GM19193 (cell line): ENCODE data around the gene CRABP2.

ENCODE experiments used
- POLR2A ChIP-seq: IDR thresholded peaks from 4 replicates; pipeline ENCODE4 v1.6.1; 2011; ENCODE audit not compliant: insufficient read depth, insufficient read length; ENCODE audit errors: extremely low read depth

Gene CRABP2

DNA sequence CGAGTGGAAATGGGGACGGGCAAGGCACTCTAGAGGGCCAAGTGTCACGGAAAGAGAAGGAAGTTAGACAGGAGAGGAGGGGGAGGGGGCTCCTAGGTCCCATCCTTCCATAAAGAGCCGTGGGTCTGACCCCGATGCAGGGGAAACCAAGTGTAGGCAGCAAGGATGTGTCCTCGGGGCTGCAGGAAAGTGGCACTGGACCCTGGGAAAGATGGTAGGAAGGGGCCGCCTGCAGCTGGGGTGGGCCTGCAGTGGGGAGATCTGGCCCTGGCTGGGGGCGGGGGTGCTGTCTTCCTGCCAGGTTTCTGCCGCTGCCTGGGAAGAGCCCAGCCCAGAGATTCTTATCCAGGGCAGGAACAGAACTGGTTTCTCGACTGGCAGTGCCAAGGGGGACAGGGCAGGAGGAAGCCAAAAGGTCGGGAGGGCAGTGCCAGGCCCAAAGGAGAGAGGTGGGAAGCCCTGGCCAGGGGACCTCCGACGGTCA is 12.9 kb downstream of the CRABP2 start:
- no peak for TF ChIP-seq POLR2A

DNA sequence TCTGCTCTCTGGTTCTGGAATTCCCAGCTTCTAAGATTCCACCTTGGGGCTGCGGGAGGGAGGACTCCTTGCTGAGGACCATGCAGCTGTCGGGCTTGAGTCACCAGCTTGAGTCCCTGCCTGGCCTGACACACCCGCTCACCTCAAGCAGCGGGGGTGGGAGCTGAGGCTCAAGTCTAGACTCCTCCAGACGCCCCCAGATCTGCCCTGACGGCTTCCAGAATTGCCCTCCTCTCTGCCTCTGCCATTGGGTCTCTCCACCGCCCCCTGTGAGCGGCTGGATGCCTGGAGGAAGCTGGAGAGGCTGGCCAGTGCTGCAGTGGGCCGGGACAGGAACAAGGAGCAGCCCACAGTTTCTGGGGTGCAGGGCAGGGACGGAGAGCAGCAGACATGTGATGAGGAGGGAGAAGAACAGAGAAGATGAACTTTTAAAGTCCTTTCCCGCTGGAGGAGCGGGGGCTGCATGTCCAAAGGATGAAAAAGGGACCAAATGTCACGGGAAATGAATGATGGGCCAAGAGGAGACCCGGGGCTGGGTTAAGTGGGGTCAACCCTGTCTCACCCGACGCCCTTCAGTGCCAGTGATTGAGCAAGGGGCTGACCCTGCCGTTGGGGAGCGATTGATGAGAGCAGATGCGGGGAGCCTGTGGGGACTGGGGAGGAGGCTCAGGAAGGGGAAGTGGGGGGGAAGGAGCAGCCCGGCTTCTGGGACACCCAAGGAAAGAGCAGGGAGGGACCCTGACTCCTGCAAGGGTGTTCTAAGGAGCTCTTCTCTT is 13.5 kb downstream of the CRABP2 start:
- no peak for TF ChIP-seq POLR2A

DNA sequence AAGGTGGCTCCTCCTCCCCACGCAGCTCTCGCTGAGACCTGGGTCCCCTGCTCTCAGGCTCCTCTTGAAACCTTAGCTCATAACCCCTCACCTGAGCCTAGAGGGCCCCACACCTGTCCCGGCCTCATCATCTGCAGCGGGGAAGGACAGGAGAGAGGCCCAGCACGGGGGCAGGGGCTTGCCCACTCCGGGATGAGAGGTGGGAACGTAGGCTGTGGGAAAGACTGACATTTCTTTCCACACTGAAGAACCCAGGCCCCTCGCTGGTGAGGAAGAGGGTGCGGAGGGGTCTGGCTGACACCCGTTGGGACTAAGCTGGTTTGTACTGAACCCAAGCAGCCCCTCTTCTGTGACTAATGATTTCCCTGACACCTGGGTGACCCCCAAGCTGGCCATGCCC is 14.2 kb downstream of the CRABP2 start:
- no peak for TF ChIP-seq POLR2A

DNA sequence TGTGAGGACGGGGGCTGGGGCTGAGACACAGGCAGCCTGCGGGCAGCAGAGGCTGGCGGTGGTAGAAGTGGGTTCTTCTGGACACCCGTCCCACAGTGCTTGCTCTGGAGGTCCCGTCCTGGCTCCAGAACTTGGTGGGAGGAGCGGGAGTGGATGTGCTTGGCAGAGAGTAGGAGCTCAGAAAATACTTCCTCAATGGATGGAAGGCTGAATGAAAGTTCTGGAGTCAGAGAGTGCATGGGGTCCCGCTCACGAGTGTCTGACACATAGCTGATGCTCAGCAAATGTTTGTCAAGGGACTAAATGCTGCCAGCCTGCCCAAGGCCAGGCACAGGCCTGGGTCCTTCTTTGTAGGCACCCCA is 14.7 kb downstream of the CRABP2 start:
- no peak for TF ChIP-seq POLR2A

DNA sequence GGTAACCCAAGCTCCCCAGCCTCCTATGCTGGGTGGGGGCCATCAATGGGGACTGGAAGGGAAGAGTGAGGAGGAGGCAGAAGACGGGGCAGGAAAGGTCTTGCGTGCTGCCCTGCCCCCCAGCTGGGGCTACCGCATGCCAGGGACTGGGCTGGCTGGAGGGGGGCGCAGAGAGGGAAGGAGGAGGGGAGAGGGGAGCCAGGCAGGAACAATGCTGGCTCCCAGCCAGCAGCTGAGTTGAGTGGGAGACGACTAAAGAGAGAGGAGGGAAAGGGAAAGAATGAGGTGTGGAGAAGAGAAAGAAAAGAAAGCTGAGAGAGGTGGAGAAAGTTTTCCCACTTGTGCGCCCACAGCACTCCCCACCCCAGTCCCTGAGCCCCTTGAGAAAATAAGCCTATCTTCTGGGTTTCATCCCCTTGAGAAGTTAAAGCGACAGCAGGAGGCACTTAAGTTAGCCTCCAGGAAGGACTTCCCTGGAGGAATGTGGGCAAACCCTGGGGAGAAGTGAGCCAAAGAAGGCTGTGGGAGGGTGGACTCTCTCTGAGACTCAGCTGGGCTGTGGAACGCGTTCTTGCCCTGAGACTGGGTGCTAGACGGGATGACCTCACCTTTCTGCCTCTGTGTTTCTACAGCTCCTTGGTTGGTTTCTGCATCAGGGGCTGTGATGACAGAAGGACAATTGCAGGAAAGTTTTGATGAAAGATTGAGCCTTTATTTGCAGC is 15.3 kb downstream of the CRABP2 start:
- TF ChIP-seq POLR2A = no peak

DNA sequence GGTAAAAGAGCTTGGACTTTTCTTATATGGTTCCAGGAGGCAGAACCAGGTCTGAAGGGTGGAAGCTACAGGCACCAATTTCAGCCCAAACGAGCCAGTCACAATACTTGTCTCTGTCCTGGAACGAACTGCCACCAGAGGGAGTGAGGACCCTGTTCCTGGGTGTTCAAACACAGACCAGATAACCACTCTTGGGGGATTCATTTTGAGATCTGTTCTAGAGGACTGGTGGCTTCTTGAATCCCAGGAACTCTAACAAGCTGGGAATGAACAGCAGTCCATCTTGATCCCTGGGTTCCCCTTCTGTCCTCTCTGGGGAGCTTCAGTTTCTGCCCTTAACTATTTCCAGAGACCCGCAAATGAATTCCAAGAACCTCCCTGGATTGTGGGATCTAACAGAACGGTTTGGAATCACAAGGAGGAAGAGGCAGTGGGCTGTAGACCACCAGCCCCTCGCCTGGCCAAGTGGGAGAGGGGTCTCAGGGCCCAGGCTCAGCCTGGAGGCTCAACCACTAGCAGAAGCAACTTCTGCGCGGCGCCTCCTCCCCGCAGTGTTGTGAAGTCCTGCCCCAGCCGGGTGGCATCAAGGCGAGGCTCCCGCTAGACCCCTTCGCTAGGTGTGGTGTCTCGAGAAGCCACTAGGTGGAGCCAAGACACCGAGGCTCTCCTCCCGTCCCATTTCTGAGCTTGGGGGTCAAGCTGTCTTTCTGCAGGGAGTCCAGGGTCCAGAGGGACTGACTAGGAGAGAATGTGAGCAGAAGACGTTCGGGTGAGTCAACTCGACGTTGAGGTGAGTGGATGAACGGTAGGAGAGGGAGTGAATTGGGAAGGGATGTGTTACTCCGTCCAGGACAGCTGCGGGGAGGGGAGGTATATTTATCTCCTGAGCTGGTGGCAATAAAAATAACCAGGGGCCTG is 16.1 kb downstream of the CRABP2 start:
- no peak for TF ChIP-seq POLR2A

DNA sequence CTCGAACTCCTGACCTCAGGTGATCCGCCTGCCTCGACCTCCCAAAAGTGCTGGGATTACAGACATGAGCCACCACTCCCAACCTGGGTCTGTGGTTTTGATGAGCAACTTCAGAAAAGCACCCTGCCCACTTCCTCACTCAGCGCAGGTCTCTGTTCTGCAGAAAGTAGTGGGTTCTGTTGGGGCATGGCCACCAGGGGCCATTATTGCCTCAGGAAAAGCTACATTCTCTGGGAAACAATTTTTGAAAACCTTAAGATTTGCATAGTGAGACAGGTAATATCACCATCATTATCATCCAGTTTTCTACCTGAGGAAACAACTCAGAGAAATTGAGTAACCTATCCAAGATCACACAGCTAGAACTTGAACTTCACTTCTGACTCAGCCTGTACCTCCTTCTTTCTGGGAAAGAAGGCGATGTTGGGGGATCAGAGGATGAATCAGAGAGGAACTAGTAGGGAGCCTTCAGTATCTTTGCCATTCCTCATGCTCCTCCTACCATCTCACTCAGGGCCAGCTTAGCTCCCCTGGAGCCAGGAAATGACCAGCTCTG is 21.1 kb downstream of the CRABP2 start:
- no peak for TF ChIP-seq POLR2A

DNA sequence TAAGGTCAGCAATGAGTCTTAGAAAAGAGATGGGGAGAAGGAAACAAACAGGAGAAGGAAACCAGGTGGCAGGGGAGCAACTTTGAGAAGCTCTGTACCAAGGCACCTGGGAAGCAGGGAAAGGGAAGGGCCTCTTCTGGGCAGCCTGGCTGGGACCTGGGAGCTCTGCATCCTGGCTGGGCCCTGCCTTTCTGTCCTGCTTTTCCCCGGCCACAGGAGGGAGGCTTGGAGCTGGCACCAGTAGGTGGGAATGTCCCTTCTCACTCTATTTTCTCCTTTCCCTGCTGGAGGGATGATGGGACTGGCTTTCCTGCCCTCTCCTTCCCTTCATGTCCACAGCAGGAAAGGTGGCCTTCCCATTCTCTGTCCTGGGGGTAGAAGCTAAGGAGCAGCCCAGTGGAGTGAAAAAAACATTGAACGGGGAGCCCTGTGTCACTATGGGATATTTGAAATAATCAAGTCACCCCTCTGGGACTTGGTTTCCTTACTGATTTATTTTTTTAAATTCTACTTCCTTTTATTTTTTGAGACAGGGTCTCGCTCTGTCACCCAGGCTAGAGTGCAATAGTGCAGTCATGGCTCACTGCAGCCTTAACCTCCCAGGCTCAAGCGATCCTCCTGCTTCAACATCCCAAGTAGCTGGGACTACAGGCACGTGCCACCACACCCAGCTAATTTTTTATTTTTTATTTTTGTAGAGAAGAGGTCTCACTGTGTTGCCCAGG is 23.1 kb downstream of the CRABP2 start:
- TF ChIP-seq POLR2A = no peak

DNA sequence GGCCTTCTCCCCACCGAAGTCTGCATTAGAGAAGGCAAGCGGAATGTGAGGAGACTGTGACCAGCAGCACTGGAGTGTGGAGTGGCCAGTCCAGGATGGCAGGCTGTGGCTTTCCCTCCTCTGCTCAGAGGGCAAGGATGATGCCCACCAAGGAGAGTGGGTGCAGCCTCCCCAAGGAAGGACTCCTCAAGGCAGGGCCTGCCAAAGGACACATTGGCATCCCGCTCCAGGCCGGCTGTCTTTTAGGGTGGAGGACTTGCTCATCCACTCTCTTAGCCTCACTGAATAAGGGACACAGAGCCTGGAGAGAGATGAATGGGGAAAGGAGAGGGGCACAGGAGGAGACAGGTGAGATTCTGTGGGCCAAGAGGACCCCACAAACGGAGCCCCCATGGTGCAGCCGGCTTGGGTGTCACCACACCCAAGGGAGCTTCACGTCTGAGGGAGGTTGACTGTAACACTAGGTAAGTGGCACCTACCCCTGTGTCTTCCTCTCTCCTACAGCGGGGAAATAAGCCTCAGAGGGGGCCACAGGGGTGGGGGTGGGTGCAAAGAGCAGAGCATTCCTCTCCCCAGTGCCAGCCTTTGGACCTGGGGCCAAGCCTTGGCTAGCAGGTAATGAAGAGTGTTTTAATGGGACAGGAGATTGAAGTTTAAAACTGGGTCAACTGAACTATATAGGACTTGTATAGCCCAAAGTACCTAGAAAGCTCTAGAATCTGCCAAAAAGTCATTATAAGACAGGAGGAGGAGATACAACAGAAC is 24.0 kb downstream of the CRABP2 start:
- no peak for TF ChIP-seq POLR2A

DNA sequence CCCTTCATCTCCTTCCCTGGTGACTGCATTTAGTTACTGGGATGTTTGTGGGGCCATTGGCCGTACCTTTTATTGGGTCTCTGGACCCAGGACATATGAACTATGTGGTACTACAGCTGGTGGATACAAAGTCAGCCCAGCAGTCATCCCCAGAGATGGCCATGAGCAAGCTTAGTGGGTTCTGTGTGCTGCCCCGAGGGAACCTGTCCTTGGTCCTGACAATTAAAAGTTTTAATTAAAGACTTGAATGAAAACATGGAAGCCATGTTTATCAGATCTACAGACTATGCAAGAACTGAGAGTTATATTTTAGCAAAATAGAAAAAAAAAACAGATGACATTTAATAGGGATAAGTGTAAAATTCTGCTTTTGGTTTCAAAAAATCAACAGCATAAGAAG is 25.3 kb downstream of the CRABP2 start:
- TF ChIP-seq POLR2A = no peak

DNA sequence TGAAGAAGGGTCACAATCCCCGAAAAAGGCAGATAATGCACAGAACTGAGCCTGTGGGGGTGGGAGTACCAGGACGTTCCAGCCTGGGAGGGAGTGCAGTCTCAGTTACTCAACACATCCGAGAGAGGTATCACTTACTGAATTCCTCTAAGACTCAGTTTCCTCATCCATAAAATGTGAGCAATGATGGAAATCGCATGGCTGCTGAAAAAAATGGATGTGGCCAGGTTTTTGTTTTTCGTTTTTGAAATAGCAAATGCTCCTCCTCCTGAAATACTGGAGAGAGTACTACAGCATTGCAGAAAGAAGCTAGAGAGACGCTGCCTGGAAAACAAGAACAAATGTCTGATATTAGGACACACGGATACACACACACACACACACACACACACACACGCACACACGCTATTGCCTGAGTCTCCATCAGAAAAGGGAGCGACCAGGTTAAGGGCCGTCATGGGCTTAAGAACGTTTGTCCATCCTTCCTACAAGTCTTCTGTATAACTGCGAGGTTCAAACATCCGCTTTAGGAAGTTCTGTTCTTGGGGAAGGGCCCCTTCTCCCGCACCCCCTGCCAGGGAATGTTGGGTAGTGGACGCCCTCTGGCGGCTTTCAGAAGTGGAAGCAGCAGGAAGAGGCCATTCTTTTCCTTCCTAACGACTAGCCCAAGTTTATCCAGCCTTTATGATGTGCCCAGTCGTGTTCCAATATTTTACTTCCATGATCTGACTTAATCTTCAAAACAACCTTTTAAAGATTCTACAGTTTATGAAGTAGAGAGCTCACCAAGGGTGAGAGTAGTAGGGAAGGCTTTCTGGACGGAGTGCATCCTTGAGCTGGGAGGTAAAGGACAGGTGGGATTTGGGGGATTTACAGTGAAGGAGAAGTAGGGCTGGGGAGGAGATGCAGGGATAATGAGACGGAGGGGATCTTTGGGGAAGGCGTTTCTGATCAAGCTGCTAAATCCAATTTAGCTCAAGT is 27.5 kb downstream of the CRABP2 start:
- TF ChIP-seq POLR2A = no peak

DNA sequence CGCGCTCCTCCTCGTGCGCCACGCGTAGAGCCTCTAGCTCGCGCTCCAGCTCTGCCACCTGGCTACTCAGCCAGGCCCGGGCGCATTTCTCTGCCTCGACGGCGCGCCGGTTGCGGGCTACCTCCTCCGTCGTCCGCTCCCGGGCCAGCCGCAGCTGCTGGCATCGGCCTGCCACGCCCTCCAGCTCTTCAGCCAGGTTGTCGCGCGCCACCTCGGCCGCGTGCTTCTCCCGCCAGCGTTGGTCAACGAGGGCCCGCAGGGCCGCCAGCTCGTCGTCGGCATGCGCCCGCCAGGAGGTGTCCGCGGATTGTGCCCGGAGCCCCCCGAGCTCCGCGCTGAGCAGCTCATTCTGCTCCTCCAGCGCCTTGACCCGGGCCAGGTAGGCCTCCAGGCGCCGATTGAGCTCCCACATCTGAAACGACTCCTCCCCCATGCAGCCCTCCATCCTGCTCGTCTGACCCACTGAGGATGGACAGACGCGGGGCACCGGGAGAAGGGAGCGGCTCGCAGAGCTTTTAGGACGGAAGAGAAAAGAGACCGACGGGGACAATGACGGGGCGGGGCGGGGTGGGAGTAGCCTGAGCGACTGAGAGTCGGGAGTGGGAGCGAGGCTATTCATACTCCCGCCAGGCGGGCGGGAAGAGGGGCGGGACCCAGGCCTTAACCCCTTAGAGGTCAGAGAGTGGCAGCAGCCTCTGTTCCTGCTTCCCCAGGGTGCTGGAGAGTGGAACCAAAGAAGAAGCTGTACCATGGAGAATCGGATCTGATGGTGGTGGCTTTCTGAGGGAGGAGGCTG is 28.4 kb downstream of the CRABP2 start, which contains the start of gene NES:
Gene NES (minus strand): TSS at position 588 of the 796 bp plus-strand sequence. CDS start 143 bp downstream, at position 445.
- no peak for TF ChIP-seq POLR2A
